ENCODE results near the gene PLXND1.

The PLXND1 gene

GRCh38 chr3:129627350-129628168 lies 21.1 kb upstream of the PLXND1 start:
- peak overlapping the region; percentile 74 for H3K4me3 ChIP-seq
- peak; percentile 87 for DNase-seq (ENCODE audit: low spot score)
- TF ChIP-seq CTCF (IDR thresholded peaks at IDR 0.05): peak; percentile 60
- peak overlapping the region; percentile 89 to 99 for H3K27ac ChIP-seq

GRCh38 chr3:129626744-129627349 lies 20.4 kb upstream of the PLXND1 start:
- peak; percentile 94 for DNase-seq (ENCODE audit: low spot score)
- TF ChIP-seq CTCF (IDR thresholded peaks at IDR 0.05): no peak

GRCh38 chr3:129625072-129625874 lies 18.8 kb upstream of the PLXND1 start:
- peak; percentile 78 for DNase-seq (ENCODE audit: low spot score)
- peak overlapping the region; percentile 89 to 99 for H3K27ac ChIP-seq
- TF ChIP-seq CTCF (IDR thresholded peaks at IDR 0.05): no peak
- H3K4me3 ChIP-seq: no peak overlapping the region

More at GRCh38 chr3:129626744-129627349, 20.4 kb upstream of the PLXND1 start:
- Histone ChIP-seq H3K27ac (peak overlapping the region; percentile 89 to 99), H3K4me3 (peak overlapping the region; percentile 74)

GRCh38 chr3:129624347-129625071 lies 18.0 kb upstream of the PLXND1 start:
- H3K4me3 ChIP-seq: no peak overlapping the region
- no peak for DNase-seq (ENCODE audit: low spot score)
- TF ChIP-seq CTCF (IDR thresholded peaks at IDR 0.05): no peak
- H3K27ac ChIP-seq: peak overlapping the region; percentile 89 to 99

- DNase-seq (ENCODE audit: low spot score): peak; percentile 84
- no peak for TF ChIP-seq CTCF (IDR thresholded peaks at IDR 0.05)
- no peak overlapping the region for H3K4me3 ChIP-seq
- H3K27ac ChIP-seq: peak overlapping the region; percentile 59 to 99
Observed at GRCh38 chr3:129623447-129624118, 17.1 kb upstream of the PLXND1 start.

- no peak for DNase-seq (ENCODE audit: low spot score)
- TF ChIP-seq CTCF (IDR thresholded peaks at IDR 0.05): no peak
- Histone ChIP-seq H3K4me3 (no peak overlapping the region), H3K27ac (peak overlapping the region; percentile 59 to 99)
Observed at GRCh38 chr3:129622933-129623332, 16.5 kb upstream of the PLXND1 start.
